ENCODE data around the gene SDHB. TPM values are rescaled to one million over a fixed set of nuclear protein-coding genes. Genes with fewer than 3 reads are reported as not detected.

SDHB gene
- total and polyA plus RNA-seq, 12 donors = 52.3 to 243 (median 152) TPM

GRCh38 chr1:17039522-17039921 lies 14.3 kb downstream of the SDHB start:
- no peak for DNase-seq
- no peak overlapping the region for H3K4me3 ChIP-seq
- H3K27ac ChIP-seq = no peak overlapping the region
- intact Hi-C loops (cut with DNase I) = loop anchor here in 1 of 2 donors (5.0 kb wide), 1 partner anchor 72 kb away; no protein-coding TSS in a partner anchor
- peaks cover 0 to 74% of the 10 kb centered on the region in 2 donors for H3K36me3 ChIP-seq (replicated peaks in 1 of 2)
- no peak for TF ChIP-seq CTCF (IDR thresholded peaks at IDR 0.05)
- TF ChIP-seq POLR2A (IDR thresholded peaks at IDR 0.05) = no peak
- H3K9me3 ChIP-seq (replicated peaks in 1 of 3) = no peaks in the 10 kb centered on the region
- no peaks in the 10 kb centered on the region for H3K4me1 ChIP-seq (replicated peaks in 1 of 2)
- no peaks in the 10 kb centered on the region for H3K27me3 ChIP-seq
- 95 to 97% (median 95%) methylated on average over 2 of the region's 2 CpGs for WGBS, 4 donors

- DNase-seq = no peak
- Histone ChIP-seq H3K4me3 (no peak overlapping the region), H3K27ac (no peak overlapping the region), H3K9me3 (replicated peaks in 1 of 3) (no peaks in the 10 kb centered on the region), H3K4me1 (replicated peaks in 1 of 2) (no peaks in the 10 kb centered on the region), H3K36me3 (replicated peaks in 1 of 2) (peaks cover 0 to 51% of the 10 kb centered on the region in 2 donors), H3K27me3 (no peaks in the 10 kb centered on the region)
- intact Hi-C loops (cut with DNase I) = no loop called here
- TF ChIP-seq POLR2A (IDR thresholded peaks at IDR 0.05) (no peak), CTCF (IDR thresholded peaks at IDR 0.05) (no peak)
- 83 to 91% (median 85%) methylated on average over 4 of the region's 4 CpGs for WGBS, 4 donors
These were observed 20.4 kb downstream of the SDHB start for GRCh38 chr1:17033481-17033880.

GRCh38 chr1:17032741-17033140 lies 21.1 kb downstream of the SDHB start:
- Histone ChIP-seq H3K27me3 (no peaks in the 10 kb centered on the region), H3K4me3 (no peak overlapping the region), H3K4me1 (replicated peaks in 1 of 2) (no peaks in the 10 kb centered on the region), H3K9me3 (replicated peaks in 1 of 3) (no peaks in the 10 kb centered on the region), H3K36me3 (replicated peaks in 1 of 2) (peaks cover 0 to 50% of the 10 kb centered on the region in 2 donors), H3K27ac (no peak overlapping the region)
- no peak for DNase-seq
- no peak for TF ChIP-seq POLR2A (IDR thresholded peaks at IDR 0.05)
- no peak for TF ChIP-seq CTCF (IDR thresholded peaks at IDR 0.05)
- WGBS, 4 donors = 85 to 98% (median 91%) methylated on average over 3 of the region's 3 CpGs
- intact Hi-C loops (cut with DNase I) = no loop called here

GRCh38 chr1:17031436-17031835 lies 22.4 kb downstream of the SDHB start:
- TF ChIP-seq POLR2A (IDR thresholded peaks at IDR 0.05) = no peak
- TF ChIP-seq CTCF (IDR thresholded peaks at IDR 0.05) = no peak
- peaks cover 0 to 53% of the 10 kb centered on the region in 2 donors for H3K36me3 ChIP-seq (replicated peaks in 1 of 2)
- H3K4me3 ChIP-seq = no peak overlapping the region

More at GRCh38 chr1:17031436-17031835, 22.4 kb downstream of the SDHB start:
- Histone ChIP-seq H3K27me3 (no peaks in the 10 kb centered on the region), H3K9me3 (replicated peaks in 1 of 3) (no peaks in the 10 kb centered on the region), H3K27ac (no peak overlapping the region), H3K4me1 (replicated peaks in 1 of 2) (no peaks in the 10 kb centered on the region)
- no peak for DNase-seq
- intact Hi-C loops (cut with DNase I) = no loop called here
- 75 to 90% (median 87%) methylated on average over 4 of the region's 4 CpGs for WGBS, 4 donors

Measured in adrenal gland (tissue), 12 donors.